Activated T-cell treated with anti-CD3 and anti-CD28 coated beads for 24 hours (primary cell): ENCODE data around the gene SPPL2B.

Experiments
- DNase-seq: peaks from one replicate; pipeline ENCODE4 v3.0.0-alpha.2; 2020; ENCODE audit warnings: low read depth

Gene SPPL2B

DNA sequence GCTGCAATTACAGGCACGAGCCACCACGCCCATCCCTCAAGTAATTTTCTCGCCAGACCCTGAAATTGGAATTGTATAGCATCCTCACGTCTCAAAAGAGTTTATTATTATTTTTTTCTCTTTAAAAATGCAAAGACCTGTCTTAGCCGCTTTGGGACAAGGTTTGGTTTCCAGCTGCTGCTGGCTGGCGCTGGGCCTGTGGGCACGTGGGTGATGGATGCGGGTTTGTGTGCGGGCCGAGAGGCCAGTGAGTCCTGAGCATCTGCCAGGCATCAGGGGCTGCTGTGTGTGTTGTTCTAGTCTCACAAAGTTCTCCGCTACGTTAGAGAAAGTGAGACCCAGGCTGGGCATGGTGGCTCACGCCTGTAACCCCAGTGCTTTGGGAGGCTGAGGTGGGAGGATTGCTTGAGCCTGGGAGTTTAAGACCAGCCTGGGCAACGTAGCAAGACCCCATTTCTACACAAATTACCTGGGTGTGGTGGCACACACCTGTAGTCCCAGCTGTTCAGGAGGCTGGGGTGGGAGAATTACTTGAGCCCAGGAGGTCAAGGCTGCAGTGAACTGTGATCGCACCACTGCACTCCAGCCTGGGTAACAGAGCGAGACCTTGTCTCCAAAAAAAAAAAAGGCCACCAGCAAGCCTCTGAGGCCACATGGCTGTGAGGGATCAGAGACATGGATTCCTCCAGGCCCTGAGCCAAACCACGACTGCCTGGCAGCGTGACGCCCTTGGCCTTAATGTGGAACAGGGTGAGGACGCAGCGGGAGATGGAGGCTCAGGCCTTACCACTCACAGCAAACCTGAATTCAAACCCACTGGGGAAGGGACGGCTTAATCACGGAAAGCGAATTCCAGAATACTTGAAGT lies 26.9 kb downstream of the SPPL2B start:
- DNase-seq, result no peak

DNA sequence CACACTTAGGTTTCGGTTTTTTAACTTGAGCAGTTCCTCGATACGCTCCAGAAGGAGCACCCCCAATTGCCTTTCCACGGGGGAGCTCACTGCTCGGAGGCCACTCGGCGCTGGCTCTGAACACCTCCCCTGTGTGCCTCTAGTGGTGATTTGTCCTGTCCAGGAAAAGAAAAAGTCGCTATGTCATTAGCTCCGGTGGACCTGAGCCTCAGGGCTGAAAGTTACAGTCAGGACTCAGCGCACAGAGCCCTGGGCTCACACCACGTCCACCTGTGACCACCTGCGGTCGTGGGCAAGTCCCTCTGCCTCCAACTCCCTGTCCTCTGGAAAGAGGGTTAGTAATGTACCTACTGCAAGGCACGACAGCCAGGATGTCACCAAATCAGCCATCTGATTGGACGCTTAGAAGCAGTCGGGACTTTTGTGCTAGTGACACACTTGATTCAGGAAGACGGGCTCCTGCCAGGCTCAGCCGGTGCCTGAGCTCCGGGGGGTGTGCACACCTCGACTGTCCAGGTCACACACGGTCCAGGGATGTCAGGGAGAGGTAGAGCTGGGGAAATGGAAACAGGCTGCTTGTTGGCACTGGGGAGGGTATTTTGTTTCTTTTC lies 27.7 kb downstream of the SPPL2B start:
- DNase-seq, result no peak

DNA sequence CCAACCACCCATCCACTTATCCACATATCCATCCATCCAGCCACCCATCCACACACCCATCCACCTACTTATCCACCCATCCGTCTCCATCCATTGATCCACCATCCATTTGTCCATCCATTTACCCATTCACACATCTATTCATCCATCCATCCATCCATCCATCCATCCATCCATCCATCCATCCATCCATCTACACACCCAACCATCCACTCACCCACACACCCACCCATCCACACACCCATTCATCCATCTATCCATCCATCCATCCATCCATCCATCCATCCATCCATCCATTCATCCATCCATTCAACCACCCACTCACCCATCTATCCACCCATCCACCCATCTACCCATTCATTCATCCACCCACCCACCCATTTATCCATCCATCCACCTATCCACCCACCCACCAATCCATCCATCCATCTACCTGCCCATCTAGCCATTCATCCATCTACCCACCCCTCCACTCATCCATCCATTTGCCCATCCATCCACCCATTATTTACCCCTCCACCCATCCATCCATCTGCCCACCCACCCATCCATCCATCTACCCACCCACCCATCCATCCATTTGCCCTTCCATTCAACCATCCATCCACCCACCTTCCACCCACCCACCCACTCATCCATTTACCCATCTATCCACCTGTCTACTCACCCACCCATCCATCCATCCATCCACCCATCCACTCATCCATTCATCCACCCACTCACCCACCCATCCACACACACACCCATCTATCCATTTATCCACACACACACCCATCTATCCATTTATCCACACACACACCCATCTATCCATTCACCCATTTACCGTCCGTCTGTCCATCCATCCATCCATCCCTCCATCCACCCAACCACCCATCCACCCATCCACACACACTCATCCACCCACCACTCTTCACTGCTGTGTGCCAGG lies 29.1 kb downstream of the SPPL2B start:
- DNase-seq, result no peak

DNA sequence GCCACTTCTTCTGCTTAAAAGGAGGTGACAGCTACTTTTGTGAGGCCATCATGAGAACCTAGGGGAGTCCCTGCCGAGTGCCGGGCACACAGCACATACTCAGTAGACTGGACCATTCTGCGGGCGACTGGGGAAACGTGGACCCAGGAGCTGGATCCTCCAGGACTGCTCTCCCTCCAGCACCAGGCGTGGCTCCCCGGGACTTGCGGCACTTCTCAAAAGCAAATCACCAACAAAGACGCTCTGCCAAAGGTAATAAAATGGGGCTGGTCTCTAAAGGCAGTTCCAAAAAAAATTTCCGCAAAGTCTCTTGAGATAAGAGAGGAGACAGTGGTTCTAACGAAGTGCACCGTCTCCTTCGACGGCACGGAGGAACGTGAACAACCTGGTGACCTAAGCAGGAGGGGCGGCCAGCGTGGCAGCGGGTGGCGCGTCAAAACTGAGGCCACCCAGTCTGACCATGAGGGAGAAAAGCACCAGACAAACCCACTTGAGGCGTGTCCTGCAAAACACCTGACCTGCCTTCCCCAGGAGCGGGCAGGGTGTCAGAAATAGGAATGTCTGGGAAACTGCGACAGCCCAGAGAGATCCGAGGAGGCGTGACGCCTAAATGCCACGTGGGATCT lies 30.2 kb downstream of the SPPL2B start:
- DNase-seq, result no peak

DNA sequence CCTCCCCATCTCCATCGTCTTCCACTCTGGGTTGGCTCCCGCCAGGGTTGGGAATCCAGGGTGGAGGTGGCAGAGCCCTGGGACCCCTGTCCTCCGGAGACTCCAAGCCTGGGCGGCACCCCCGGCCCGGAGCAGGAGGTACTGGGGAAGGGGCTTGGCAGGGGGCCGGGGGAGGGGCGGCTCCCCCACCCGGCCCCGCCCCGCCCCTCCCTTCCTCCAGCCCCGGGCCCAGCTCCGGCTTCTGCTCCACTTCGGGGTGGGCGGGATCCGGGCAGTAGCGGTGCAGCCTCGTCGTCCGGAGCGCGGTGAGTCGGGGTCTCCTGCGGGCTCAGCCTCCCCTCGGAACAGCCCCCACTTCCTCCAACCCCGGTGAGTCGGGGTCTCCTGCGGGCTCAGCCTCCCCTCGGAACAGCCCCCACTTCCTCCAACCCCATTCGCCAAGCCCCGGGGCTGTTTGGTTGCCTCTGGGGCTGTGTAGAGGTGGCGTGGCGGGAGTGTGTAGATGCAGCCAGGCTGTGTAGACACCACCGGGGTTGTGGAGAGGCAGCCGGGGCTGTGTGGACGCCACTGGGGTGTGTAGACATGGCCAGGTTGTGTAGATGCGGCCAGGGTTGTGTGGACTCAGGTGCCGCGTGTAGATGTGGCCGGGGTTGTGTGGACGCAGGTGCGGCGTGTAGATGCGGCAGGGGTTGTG lies 31.7 kb downstream of the SPPL2B start, which contains the start of gene TMPRSS9:
TMPRSS9 (plus strand) TSS at position 274 of the 694 bp plus-strand sequence. CDS start 29,521 bp downstream, outside the sequence.
- no peak for DNase-seq

DNA sequence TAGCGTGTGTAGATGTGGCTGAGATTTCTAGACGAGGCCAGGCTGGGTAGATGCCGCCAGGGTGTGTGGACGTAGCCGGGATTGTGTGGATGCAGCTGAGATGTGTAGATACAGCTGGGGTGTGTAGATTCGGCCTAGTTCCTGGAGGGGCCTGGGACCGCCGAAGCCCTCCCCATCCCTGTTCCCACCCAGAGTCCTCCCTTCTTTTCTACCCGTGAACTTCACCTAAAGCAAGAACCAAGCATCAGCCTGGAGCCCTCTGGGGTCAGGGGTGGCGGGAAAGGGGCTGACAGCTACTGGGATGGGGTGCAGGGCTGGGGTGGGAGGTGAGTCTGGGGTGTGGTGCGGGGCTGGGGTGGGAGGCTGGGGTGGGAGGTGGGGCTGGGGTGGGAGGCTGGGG lies 32.3 kb downstream of the SPPL2B start:
- no peak for DNase-seq

DNA sequence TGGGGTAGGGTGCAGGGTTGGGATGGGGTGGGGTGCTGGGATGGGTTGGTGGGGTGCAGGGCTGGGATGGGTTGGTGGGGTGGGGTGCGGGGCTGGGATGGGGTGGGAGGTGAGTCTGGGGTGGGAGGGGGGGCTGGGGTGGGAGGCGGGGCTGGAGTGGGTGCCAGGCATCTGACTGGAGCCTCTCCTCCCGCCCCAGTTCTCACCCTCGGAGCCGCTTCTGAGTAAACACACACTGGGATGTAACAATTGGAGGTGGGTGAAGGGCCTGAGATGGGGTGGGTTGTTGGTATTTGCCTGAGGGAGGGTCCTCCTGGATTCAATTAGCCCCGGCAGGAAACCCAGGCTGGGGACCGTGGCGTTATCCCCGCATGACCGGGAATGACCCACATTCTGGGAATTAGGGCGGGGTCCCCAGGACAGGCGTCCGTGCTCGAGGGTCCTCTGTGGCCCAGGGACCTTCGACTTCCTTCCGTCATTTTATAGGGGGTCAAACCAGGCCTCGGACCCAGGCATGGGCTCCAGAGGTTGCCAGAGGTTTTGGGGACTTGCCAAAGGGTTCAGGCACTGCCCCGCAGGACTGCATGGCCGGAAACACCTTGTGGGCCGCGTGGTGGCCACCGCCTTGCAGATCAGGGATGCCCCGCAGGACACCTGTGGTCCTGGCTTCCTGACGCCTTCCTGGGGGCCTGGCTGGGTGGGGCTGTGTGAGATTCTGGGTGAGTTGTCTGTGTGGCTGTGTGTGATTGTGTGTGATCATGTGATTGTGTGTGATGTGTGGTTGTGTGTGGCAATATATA lies 33.0 kb downstream of the SPPL2B start:
- no peak for DNase-seq

DNA sequence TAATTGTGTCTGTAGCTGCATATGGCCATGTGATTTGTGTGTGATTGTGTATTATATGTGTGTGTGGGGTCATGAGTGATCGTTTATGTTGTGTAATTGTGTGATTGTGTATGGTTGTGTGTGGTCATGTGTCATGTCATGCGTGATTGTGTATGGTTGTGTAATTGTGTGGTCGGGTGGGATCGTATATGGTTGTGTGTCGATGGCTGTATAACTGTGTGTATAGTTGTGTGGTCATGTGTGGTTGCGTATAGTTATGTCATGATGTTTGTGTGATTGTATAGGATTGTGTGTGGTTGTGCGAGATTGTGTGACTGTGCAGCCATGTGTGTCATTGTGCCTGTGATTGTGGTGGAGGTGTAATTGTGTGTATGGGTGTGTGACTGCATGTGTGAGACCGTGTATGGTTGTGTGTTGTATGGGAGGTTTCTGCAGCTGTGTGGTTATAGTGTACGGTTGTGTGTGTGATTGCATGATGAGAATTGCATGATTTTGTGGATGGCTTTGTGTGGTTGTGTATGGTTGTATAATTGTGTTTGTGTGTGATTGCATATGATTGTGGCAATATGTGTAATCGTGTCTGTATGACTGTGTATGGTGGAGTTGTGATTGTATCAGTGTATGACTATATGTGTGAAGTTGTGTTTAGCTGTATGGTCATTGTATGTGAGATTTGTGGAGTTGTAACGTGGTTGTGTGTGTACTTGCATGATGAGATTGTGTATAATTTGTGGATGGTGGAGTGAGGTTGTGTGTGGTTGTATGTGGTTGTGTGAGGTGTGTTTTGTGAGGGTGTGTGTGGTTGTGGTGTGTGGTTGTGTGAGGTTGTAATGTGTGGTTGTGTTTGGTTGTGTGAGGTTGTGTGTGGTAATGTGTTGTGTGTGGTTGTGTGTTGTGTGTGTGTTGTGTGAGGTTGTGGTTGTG lies 33.8 kb downstream of the SPPL2B start:
- DNase-seq, result no peak

DNA sequence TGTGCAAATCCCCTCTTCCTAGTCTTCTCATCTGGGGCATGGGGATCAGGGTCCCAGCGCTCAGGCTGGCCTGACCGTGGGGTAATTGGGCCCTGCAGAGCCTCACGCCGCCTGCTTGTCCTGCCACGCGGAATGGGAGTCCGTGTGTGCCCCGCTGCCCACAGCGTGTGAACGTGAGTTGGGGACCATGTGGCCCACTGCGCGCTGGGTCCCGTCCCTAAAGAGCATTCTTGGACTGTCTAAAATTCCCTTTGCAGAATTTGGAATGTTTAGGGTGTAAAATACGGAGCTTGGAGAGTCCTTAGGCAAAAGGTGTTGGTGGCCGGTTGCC lies 34.5 kb downstream of the SPPL2B start:
- no peak for DNase-seq

DNA sequence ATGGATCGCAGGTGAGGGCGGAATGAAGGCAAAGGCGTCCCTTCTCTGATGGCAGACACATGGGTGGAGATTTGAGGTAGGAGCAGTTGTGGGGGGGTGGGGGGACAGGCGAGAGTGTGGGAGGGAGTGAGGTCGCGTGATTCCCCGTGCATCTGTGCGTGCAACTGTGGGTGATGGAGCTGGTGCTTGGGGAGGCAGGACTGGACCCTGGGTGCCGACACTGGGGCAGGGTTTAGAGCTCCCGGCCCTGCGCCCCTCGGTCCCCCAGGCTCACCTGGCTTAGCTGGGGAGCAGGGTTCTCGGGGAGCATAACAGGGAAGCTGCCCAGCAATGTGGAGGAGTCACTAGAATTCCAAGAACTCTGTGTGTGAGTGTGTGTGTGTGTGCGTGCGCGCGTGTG lies 34.9 kb downstream of the SPPL2B start:
- no peak for DNase-seq

DNA sequence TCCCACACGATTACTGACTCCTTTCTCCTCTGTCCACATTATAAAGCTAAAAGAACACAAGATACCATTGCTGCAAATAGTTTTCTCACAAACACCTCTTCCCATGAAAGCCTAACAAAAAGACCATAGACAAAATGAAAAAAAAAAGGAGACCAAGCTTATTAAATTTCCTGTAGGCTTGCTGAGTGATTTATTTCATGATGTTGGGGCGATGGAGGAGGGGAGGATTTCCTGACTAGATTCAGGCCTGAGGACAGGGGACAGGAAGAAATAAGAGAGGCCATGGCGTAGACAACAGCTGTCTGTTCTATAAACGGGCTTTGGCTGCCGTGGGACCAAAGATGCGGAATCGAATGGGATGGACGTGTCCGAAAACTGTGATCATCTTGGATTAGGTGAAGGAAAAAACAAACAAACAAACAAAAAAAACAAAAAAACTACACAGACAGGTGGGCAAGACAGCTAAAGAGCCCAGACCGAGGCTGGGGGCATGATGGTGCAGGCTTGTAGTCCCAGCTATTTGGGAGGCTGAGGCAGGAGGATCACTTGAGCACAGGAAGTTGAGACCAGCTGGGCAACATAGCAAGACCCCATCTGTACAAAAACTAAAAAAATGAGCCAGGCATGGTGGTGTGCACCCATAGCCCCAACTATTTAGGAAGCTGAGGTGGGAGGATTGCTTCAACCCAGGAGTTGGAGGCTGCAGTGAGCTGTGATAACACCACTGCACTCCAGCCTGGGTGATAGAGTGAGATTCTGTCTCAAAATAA lies 36.9 kb downstream of the SPPL2B start:
- DNase-seq, result no peak

DNA sequence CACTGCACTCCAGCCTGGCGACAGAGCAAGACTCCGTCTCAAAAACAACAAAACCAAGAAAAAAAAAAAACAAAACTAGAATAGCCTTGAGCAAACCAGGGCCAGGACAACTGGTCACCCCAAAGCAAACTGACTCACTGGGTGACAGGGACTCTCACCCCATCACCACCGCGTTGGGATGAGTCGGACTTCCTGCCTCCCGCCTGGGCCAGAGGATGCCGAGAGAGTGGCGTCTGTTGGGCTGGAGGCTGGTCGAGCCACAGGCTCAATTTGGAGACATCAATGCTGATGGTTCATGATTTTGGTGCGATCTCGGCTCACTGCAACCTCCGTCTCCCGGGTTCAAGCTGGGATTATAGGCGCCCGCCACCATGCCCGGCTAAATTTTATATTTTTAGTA lies 43.2 kb downstream of the SPPL2B start:
- no peak for DNase-seq

DNA sequence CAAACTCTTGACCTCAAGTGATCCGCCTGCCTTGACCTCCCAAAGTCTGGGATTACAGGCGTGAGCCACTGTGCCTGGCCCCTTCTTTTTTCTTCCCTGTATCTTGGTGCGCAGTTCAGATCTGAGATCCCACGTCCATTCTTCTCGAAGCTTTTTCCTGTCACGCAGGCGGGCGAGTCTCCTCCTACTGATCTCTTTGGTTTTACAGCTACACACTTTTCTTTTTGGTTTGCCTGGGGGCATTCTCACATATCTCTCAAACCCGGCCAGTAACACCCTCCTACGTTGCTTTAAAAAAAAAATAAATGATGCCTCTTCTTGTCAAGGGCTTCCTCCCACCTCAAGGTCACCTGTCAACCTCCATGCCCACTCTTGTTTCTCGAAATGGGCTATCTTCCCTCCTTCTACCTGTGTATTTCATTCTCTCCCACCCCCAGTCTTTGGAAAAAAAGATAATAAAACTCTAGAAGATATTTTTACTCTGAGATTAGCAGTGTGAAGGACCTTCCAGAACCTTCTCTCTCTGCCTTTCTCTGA lies 43.7 kb downstream of the SPPL2B start:
- no peak for DNase-seq

DNA sequence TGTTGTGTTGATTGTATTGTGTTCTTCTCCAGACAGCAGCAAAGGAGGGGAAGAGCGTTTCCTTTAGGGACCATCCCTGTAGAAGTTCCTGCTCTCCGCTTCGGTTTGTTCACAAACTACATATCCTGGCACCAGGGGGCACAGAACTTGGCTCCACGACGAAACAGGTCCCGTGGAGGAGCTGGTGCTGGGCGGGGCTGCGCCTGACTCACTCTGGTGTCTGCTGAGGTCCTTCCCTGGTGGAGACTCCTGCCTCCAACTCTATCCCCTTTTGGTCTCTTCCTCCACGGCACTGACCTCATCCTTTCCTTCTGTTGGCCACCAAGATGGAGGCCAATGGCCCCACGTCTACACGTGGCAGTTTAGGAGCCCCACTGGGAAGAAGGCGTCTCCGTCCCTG lies 46.3 kb downstream of the SPPL2B start:
- DNase-seq, result no peak

DNA sequence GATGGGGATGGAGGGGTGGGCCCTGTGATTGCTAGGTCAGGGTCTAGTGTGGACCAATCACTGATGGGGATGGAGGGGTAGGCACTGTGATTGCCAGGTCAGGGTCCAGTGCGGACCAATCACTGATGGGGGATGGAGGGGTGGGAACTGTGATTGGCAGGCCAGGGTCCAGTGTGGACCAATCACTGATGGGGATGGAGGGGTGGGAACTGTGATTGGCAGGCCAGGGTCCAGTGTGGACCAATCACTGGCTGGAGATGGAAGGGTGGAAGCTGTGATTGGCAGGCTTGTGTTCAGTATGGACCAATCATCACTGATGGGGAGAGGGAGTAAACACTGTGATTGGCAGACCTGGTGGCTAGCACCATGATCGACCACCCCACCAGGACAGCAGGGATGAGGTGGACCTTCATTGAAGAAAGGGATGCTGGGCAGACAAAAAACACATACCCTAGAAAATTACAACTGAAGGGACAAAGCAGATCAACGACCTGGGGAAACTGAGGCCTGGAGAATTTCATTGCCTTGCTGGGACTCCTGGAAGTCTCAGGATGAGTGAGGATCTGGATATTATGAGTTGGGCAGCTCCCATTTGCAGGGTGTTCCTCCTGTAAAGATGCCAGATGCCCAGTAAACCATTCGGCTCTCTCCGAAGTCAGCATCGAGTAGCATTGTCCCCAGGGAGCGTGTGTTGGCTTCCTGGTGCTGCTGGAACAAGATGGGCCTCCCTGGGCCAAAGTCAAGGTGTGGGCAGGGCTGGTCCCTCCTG lies 47.1 kb downstream of the SPPL2B start:
- DNase-seq, result no peak

DNA sequence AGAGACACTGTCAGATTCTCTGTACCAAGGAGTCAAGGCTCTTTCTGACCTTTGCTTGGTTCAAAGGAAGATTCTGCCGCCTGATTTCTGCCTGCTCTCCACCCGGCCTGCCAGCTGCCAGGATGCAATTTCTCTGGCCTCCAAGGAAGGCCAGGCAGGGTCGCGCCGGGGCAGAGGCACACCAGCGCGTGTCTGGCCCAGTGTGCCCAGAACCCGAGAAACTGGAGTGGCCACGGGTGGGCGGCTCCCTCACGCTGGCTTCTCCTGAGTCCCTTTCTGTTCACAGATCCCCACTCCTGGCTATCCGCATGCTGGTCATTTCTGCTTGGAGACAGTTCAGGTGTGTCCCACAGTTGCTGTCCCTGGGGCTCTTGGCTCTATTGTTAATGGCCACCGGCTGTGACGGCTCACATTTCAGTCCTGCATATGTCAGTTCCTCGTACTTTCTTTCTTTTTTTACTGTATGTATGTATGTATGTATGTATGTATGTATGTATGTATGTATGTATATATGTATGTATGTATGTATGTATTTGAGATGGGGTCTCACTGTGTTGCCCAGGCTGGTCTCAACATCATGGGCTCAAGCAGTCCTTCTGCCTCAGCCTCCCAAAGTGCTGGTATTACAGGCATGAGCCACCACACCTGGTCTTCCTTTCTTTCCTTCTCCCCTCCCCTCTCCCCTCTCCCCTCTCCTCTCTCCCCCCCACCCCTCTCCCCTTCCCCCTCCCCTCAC lies 48.5 kb downstream of the SPPL2B start:
- DNase-seq, result no peak

DNA sequence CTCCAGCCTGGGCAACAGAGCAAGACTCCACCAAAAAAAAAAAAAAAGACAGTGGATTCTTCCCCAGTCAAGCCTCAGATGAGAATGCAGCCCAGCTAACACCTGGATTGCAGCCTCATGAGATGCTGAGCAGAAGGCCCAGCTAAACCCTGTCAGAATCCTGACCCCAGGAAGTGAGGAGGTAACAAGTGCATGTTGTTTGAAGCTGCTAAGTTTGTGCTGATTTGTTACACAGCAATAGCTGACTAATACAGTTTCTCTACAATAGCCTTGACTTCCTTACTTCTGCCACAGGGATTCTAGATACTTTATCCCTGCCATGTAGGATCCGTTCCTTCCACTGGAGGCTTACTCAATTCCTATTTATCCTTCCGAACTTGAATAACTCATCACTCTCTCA lies 52.1 kb downstream of the SPPL2B start:
- no peak for DNase-seq
